Lung (tissue), 12 donors: ENCODE results near the gene PARP3. TPM values are rescaled to one million over a fixed set of nuclear protein-coding genes. Genes with fewer than 3 reads are reported as not detected.
A peak's percentile ranks its signal among the peaks of the same experiment; 100 is the strongest.

ENCODE experiments used
- ATAC-seq: fragments of 200-7000 bp; cut with Tn5 transposase; one replicate; pipeline ENCODE4 v1.9.1; 2020; ENCODE audit warnings: moderate number of reproducible peaks; ENCODE audit not compliant: insufficient read depth, low FRiP score
- DNase-seq, 3 donors: peaks; one replicate each; pipeline ENCODE4 v3.0.0-alpha.2; 2013 to 2017
- H3K27ac ChIP-seq, 2 donors: one replicate each; pipeline ENCODE4 v1.5.1; 2013; ENCODE audit warnings: mild to moderate bottlenecking in 2 of 2, moderate library complexity in 2 of 2, control low read depth in 1 of 2, inconsistent platforms in 1 of 2, low read depth in 1 of 2, low read length in 1 of 2
- H3K27me3 ChIP-seq, 3 donors: one replicate each; pipeline ENCODE4 v1.5.1; 2013; ENCODE audit warnings: low read length in 2 of 3; ENCODE audit not compliant: control insufficient read depth in 3 of 3, insufficient read depth in 3 of 3
- H3K36me3 ChIP-seq, 4 donors: one replicate each; pipeline ENCODE4 v1.5.1; 2013; ENCODE audit warnings: low read length in 4 of 4, mild to moderate bottlenecking in 1 of 4, moderate library complexity in 1 of 4; ENCODE audit not compliant: control insufficient read depth in 4 of 4, insufficient read depth in 4 of 4
- H3K4me1 ChIP-seq, 5 donors: one replicate each; pipeline ENCODE4 v1.5.1; 2013; ENCODE audit warnings: low read length in 5 of 5, mild to moderate bottlenecking in 2 of 5, moderate library complexity in 1 of 5; ENCODE audit not compliant: control insufficient read depth in 5 of 5, insufficient read depth in 5 of 5
- H3K4me3 ChIP-seq: one replicate; pipeline ENCODE4 v1.5.1; 2013; ENCODE audit warnings: mild to moderate bottlenecking, control low read depth, moderate library complexity
- H3K9ac ChIP-seq, 2 donors: one replicate each; pipeline ENCODE4 v1.5.1; 2013; ENCODE audit warnings: low read length in 2 of 2, control low read depth in 1 of 2; ENCODE audit not compliant: insufficient read depth in 1 of 2
- H3K9me3 ChIP-seq, 4 donors: one replicate each; pipeline ENCODE4 v1.5.1; 2013; ENCODE audit warnings: low read length in 3 of 4, mild to moderate bottlenecking in 1 of 4, moderate library complexity in 1 of 4; ENCODE audit not compliant: control insufficient read depth in 4 of 4, insufficient read depth in 3 of 4
- WGBS, 2 donors: extraction: QIAGEN DNeasy Blood & Tissue Kit; methylation state at CpG; one replicate each; pipeline ENCODE4 v1.1.7; 2013; 5-methylcytosine and 5-hydroxymethylcytosine counted together
- polyA plus RNA-seq, 2 donors: library from polyadenylated mRNA; stranded (reverse); fragments of 200-250 nt; gene quantifications; one replicate each; pipeline ENCODE4 v1.2.1, GENCODE V29; 2013
- total RNA-seq, 2 donors: library from RNA; depleted of rRNA in 1 of 2; stranded (reverse); fragments of >200 nt in 1 of 2; gene quantifications; one replicate each; pipeline ENCODE4 v1.2.1, GENCODE V29; 2014 to 2021
- TF ChIP-seq, protein P1 (sequence below): IDR thresholded peaks from 2 replicates; pipeline ENCODE4 v1.5.1; 2012; ENCODE audit warnings: mild to moderate bottlenecking; ENCODE audit errors: control extremely low read depth, extremely low read depth
- donor health status: control.
- donor health status: control.
- donor health status: Bipolar disorder and iron deficiency.
- donor health status: healthy.
- donor health status: DM: yes; HTN: yes; CAD: no.

Gene PARP3
- total and polyA plus RNA-seq, 4 donors: 15.3 to 36.7 (median 21.0) TPM

DNA sequence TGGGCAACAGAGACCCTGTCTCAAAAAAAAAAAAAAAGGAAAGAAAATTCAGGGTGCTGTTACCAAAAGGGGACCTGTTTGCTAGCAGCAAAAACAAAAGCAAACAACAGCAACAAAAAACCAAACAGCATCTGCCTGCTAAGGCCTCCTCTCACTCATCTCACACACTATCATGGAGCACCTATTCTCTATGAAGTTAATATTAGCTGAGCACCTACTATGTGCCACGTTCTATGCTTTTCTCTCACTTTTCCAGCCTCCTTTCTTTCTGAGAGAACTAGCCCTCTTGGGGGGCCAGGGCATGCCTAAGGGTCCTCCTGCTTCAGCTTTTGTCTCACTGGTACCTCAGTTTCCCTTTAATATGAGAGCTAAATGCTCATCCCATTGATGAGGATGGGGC lies 12.6 kb downstream of the PARP3 start:
- DNase-seq (no peak), ATAC-seq (no peak)
- TF ChIP-seq, protein P1, sequence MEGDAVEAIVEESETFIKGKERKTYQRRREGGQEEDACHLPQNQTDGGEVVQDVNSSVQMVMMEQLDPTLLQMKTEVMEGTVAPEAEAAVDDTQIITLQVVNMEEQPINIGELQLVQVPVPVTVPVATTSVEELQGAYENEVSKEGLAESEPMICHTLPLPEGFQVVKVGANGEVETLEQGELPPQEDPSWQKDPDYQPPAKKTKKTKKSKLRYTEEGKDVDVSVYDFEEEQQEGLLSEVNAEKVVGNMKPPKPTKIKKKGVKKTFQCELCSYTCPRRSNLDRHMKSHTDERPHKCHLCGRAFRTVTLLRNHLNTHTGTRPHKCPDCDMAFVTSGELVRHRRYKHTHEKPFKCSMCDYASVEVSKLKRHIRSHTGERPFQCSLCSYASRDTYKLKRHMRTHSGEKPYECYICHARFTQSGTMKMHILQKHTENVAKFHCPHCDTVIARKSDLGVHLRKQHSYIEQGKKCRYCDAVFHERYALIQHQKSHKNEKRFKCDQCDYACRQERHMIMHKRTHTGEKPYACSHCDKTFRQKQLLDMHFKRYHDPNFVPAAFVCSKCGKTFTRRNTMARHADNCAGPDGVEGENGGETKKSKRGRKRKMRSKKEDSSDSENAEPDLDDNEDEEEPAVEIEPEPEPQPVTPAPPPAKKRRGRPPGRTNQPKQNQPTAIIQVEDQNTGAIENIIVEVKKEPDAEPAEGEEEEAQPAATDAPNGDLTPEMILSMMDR: no peak
- Histone ChIP-seq H3K27ac (no peak overlapping the region), H3K4me3 (no peak overlapping the region), H3K36me3 (peaks cover 0 to 7% (median under 1%) of the 10 kb centered on the region in 4 donors), H3K9me3 (no peaks in the 10 kb centered on the region), H3K9ac (no peak overlapping the region), H3K27me3 (peaks cover 0 to 6% (median 0%) of the 10 kb centered on the region in 3 donors), H3K4me1 (peaks cover 0 to 11% (median 4%) of the 10 kb centered on the region in 5 donors)
- WGBS, 2 donors: 88% methylated on average over 1 of the region's 1 CpG

DNA sequence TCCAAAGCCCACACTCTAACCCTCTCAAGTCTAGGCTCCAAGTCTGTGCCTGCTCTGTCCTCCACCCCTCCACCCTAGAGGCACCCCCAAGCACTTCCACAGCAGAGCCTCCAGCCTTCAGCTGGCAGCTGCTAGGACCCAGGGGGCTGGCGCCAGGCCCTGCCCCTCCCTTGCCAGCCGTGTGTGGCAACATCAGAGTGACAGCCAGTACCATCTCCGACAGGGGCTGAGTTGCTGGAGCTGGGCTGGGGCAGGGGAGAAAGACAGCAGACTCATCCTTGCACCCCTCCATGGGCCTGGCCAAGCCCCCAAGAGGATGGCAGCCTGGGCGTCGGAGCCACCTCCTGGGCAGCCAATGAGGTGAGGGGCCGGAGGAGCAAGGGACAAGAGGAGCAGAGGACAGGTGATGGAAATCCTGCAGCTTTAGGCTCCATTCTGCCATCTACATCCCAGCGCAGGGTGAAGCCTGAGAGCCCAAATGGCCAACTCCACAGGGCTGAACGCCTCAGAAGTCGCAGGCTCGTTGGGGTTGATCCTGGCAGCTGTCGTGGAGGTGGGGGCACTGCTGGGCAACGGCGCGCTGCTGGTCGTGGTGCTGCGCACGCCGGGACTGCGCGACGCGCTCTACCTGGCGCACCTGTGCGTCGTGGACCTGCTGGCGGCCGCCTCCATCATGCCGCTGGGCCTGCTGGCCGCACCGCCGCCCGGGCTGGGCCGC lies 13.2 kb downstream of the PARP3 start, which contains the start of gene GPR62:
Gene GPR62, plus strand, starts transcription at position 207 of the 718 bp plus-strand sequence. Its CDS starts 272 bp downstream, at position 479.
- Histone ChIP-seq H3K27ac (peak within 1 kb of the TSS; percentile 3 to 86), H3K9me3 (no peaks in the 10 kb centered on the region), H3K4me3 (no peak within 1 kb of the TSS), H3K27me3 (peaks cover 0 to 6% (median 0%) of the 10 kb centered on the region in 3 donors), H3K4me1 (peaks cover 0 to 11% (median 4%) of the 10 kb centered on the region in 5 donors), H3K9ac (no peak within 1 kb of the TSS), H3K36me3 (peaks cover 0 to 13% (median 2%) of the 10 kb centered on the region in 4 donors)
- TF ChIP-seq, protein P1: no peak
- 29 to 36% methylated on average over 32 to 33 of the region's 33 CpGs for WGBS, 2 donors
- no peak for DNase-seq
- ATAC-seq: no peak

DNA sequence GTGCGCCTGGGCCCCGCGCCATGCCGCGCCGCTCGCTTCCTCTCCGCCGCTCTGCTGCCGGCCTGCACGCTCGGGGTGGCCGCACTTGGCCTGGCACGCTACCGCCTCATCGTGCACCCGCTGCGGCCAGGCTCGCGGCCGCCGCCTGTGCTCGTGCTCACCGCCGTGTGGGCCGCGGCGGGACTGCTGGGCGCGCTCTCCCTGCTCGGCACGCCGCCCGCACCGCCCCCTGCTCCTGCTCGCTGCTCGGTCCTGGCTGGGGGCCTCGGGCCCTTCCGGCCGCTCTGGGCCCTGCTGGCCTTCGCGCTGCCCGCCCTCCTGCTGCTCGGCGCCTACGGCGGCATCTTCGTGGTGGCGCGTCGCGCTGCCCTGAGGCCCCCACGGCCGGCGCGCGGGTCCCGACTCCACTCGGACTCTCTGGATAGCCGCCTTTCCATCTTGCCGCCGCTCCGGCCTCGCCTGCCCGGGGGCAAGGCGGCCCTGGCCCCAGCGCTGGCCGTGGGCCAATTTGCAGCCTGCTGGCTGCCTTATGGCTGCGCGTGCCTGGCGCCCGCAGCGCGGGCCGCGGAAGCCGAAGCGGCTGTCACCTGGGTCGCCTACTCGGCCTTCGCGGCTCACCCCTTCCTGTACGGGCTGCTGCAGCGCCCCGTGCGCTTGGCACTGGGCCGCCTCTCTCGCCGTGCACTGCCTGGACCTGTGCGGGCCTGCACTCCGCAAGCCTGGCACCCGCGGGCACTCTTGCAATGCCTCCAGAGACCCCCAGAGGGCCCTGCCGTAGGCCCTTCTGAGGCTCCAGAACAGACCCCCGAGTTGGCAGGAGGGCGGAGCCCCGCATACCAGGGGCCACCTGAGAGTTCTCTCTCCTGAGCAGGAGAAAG lies 14.0 kb downstream of the PARP3 start:
- Histone ChIP-seq H3K4me1 (peaks cover 0 to 11% (median 4%) of the 10 kb centered on the region in 5 donors), H3K4me3 (no peak overlapping the region), H3K27me3 (peaks cover 0 to 6% (median 0%) of the 10 kb centered on the region in 3 donors), H3K27ac (peak overlapping the region; percentile 3 to 86), H3K9me3 (no peaks in the 10 kb centered on the region), H3K9ac (no peak overlapping the region), H3K36me3 (peaks cover 0 to 13% (median 3%) of the 10 kb centered on the region in 4 donors)
- ATAC-seq (peak; percentile 50), DNase-seq (peak; percentile 74 to 87 (median 75))
- WGBS, 2 donors: 1 to 6% methylated on average over 66 to 97 of the region's 97 CpGs
- TF ChIP-seq, protein P1: no peak
